Gastrocnemius medialis (tissue), 4 donors: ENCODE measurements around the gene PRX. TPM values are rescaled to one million over a fixed set of nuclear protein-coding genes. Genes with fewer than 3 reads are reported as not detected.

Experiments used
- ATAC-seq, 2 donors: fragments of 150-250 bp; one replicate each; pipeline ENCODE4 v1.9.1; 2016
- DNase-seq, 2 donors: peaks; one replicate each; pipeline ENCODE4 v3.0.0-alpha.2; 2019
- H3K27ac ChIP-seq, 4 donors: fragments of 200-600 bp; sonication (generic); 1 replicate in 1 of 4; 2 replicates in 3 of 4; pipeline ENCODE4 v1.5.1; 2016 to 2018; ENCODE audit warnings: mild to moderate bottlenecking in 2 of 4, moderate library complexity in 1 of 4
- H3K27me3 ChIP-seq, 3 donors: fragments of 200-600 bp; sonication (generic) in 2 of 3; 1 replicate in 1 of 3; 2 replicates in 2 of 3; pipeline versions ENCODE4 v1.5.1 to v1.6.0; 2016 to 2019; ENCODE audit warnings: mild to moderate bottlenecking in 1 of 3, moderate library complexity in 1 of 3
- H3K36me3 ChIP-seq, 2 donors: fragments of 200-600 bp; sonication (generic) in 1 of 2; one replicate each; pipeline ENCODE4 v1.5.1; 2017 to 2018
- H3K4me1 ChIP-seq, 2 donors: fragments of 200-600 bp; sonication (generic) in 1 of 2; one replicate each; pipeline ENCODE4 v1.5.1; 2016 to 2017; ENCODE audit warnings: mild to moderate bottlenecking in 2 of 2
- H3K4me3 ChIP-seq, 4 donors: fragments of 200-600 bp; sonication (generic) in 3 of 4; 1 replicate in 1 of 4; 2 replicates in 3 of 4; pipeline ENCODE4 v1.5.1; 2016 to 2019; ENCODE audit warnings: mild to moderate bottlenecking in 2 of 4
- H3K9me3 ChIP-seq, 3 donors: fragments of 200-600 bp; sonication (generic) in 2 of 3; 1 replicate in 1 of 3; 2 replicates in 2 of 3; pipeline ENCODE4 v1.5.1; 2016 to 2019
- POLR2A ChIP-seq, 2 donors: fragments of 450-650 bp; IDR thresholded peaks; one replicate each; pipeline ENCODE4 v1.6.1; 2017; ENCODE audit warnings: antibody characterized with exemption in 2 of 2, mild to moderate bottlenecking in 2 of 2, moderate library complexity in 2 of 2
- in situ Hi-C, 4 donors: fragments of 200-750 bp; cut with MboI; loops; one replicate each; pipeline versions ENCODE4 v1.15.0 to v1.8.0; 2017; ENCODE audit warnings: low sequenced_read_pairs in 4 of 4
- intact Hi-C: fragments of 100-400 bp; cut with DNase I; formaldehyde crosslinking; loops from one replicate; pipeline ENCODE4 v1.15.1; 2023; ENCODE audit warnings: low total_unique reads
- total RNA-seq, 4 donors: library from RNA; depleted of rRNA; stranded (reverse); fragments of >200 nt; gene quantifications; one replicate each; pipeline versions ENCODE4 v1.1.0 to v1.2.3, GENCODE V29; 2016
- TF ChIP-seq, protein P1 (sequence below), 5 experiments: fragments of 450-650 bp in 3 of 5; fragments of 200-600 bp in 2 of 5; sonication (generic) in 2 of 5; IDR thresholded peaks in 4 of 5; conservative IDR thresholded peaks in 1 of 5; 1 replicate in 4 of 5; 2 replicates in 1 of 5; pipeline ENCODE4 v1.5.1; 2016 to 2019; ENCODE audit warnings: antibody characterized with exemption in 5 of 5, mild to moderate bottlenecking in 3 of 5, moderate library complexity in 3 of 5

Gene PRX
- total RNA-seq, 4 donors from 2014 or later, result 2.4 to 4.2 (median 3.2) TPM

DNA sequence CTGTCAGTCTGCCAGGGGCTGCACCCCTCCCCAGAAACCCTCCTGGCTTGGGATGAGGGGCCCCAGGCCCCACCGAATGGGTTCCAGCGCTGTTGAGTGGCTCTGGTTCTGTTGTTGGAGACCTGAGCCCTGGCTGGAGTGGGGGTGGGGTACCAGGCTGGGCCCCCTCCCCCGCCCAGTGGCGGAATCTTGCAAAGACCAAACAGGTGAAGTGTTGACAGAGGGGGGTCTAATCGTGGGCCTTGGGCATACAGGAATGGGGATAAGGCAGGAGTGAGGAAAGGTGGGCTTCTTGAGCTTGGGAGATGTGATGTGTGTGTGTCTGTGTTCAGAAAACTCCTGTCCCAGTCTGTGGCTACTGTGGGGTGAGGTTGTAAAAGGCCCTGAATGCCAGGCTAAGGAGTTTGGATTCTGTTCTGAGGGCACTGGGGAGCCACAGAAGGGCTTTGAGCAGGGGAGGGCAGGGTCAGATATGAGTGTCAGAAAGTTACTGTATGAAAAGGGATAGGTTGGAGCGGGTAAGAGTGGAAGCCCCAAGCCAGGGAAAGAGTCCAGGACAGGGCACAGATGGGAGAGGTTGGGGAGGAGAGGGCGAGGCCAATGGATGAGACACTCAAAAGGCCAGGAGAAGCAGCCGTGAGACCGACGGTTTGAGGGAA, 23.0 kb downstream of the PRX start, which contains the start of gene HIPK4:
Gene HIPK4, minus strand, starts transcription at position 98 of the 659 bp plus-strand sequence. CDS start 279 bp downstream, outside the sequence.
- Histone ChIP-seq H3K27me3 (no peaks in the 10 kb centered on the region), H3K36me3 (no peaks in the 10 kb centered on the region), H3K9me3 (no peaks in the 10 kb centered on the region), H3K4me3 (no peak within 1 kb of the TSS), H3K27ac (no peak within 1 kb of the TSS), H3K4me1 (no peaks in the 10 kb centered on the region)
- TF ChIP-seq, protein P1, sequence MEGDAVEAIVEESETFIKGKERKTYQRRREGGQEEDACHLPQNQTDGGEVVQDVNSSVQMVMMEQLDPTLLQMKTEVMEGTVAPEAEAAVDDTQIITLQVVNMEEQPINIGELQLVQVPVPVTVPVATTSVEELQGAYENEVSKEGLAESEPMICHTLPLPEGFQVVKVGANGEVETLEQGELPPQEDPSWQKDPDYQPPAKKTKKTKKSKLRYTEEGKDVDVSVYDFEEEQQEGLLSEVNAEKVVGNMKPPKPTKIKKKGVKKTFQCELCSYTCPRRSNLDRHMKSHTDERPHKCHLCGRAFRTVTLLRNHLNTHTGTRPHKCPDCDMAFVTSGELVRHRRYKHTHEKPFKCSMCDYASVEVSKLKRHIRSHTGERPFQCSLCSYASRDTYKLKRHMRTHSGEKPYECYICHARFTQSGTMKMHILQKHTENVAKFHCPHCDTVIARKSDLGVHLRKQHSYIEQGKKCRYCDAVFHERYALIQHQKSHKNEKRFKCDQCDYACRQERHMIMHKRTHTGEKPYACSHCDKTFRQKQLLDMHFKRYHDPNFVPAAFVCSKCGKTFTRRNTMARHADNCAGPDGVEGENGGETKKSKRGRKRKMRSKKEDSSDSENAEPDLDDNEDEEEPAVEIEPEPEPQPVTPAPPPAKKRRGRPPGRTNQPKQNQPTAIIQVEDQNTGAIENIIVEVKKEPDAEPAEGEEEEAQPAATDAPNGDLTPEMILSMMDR (IDR thresholded peaks at IDR 0.05 in 4 of 5, conservative IDR thresholded peaks at IDR 0.05 in 1 of 5), result no peak
- TF ChIP-seq POLR2A (IDR thresholded peaks at IDR 0.05), result no peak
- no peak for DNase-seq
- in situ Hi-C loops (loop anchor here in 1 of 4 donors (25.0 kb wide), 1 partner anchor 1372 kb away; the partner anchor contains the start of gene CEACAM6), intact Hi-C loops (no loop called here)
- ATAC-seq, result no peak

DNA sequence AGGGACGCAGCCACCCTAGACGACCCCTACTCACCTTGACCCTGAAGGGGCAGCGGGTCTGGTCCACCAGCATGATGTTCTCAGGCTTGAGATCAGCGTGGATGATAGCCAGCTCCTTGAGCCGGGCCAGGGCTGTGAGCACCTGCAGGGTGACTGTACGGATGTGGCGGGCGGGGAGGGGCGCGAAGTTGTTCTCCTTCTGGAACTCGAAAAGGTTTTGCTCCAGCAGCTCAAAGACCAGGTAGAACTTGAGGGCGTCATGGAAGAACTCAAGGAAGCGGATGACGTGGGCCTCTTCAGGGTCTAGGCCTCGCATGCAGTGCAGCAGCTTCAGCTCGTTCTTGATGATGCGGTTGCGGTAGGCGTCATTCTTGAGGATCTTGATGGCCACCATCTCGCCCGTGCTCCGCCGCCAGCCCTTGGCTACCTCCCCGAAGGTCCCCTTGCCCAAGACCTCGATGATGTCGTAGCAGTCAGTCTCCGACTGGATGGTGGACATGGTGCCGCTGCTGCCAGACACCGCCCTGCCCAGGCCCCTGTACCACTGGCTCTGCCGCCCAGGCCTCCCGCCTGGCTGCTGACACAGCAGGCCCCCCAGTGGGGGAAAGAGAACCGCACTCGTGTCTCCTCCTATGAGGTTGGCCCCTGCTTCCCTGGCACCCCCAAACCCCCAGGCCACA, 23.6 kb downstream of the PRX start:
- Histone ChIP-seq H3K4me1 (no peaks in the 10 kb centered on the region), H3K4me3 (no peak overlapping the region), H3K9me3 (no peaks in the 10 kb centered on the region), H3K27me3 (no peaks in the 10 kb centered on the region), H3K27ac (no peak overlapping the region), H3K36me3 (no peaks in the 10 kb centered on the region)
- no peak for TF ChIP-seq POLR2A (IDR thresholded peaks at IDR 0.05)
- TF ChIP-seq, protein P1 (IDR thresholded peaks at IDR 0.05 in 4 of 5, conservative IDR thresholded peaks at IDR 0.05 in 1 of 5), result no peak
- ATAC-seq, result no peak
- in situ Hi-C loops (loop anchor here in 1 of 4 donors (25.0 kb wide), 1 partner anchor 1373 kb away; the partner anchor contains the start of gene CEACAM6), intact Hi-C loops (no loop called here)
- no peak for DNase-seq

GRCh38 chr19:40388481-40388880, 24.7 kb downstream of the PRX start:
- Histone ChIP-seq H3K27me3 (no peaks in the 10 kb centered on the region), H3K36me3 (no peaks in the 10 kb centered on the region), H3K27ac (no peak overlapping the region), H3K4me1 (no peaks in the 10 kb centered on the region), H3K4me3 (no peak overlapping the region), H3K9me3 (no peaks in the 10 kb centered on the region)
- TF ChIP-seq POLR2A (IDR thresholded peaks at IDR 0.05), result no peak
- TF ChIP-seq, protein P1 (IDR thresholded peaks at IDR 0.05 in 4 of 5, conservative IDR thresholded peaks at IDR 0.05 in 1 of 5), result no peak
- intact Hi-C loops (no loop called here), in situ Hi-C loops (loop anchor here in 1 of 4 donors (25.0 kb wide), 1 partner anchor 1374 kb away; the partner anchor contains the start of gene CEACAM6)
- ATAC-seq (no peak), DNase-seq (no peak)

DNA sequence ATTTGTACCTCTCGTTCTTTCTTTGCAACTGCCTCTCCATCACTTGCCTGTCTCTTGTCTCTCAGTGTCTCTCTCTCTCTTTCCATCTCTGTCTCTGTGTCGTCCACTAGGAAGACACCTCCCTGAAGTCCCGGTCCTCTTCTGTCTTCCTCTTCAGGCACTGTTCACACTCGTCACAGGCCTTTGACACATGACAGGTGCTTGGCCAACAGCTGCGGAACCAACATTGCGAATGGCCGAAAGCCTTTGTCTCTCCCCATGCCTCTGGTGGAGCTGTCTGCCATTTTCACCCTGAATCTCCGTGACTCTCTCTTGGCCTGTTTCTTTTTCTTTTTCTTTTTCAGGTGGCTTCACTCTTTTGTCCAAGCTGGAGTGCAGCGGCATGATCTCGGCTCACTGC, 26.0 kb downstream of the PRX start:
- TF ChIP-seq, protein P1 (IDR thresholded peaks at IDR 0.05 in 4 of 5, conservative IDR thresholded peaks at IDR 0.05 in 1 of 5), result no peak
- TF ChIP-seq POLR2A (IDR thresholded peaks at IDR 0.05), result no peak
- Histone ChIP-seq H3K4me1 (no peaks in the 10 kb centered on the region), H3K27ac (no peak overlapping the region), H3K9me3 (no peaks in the 10 kb centered on the region), H3K27me3 (no peaks in the 10 kb centered on the region), H3K36me3 (no peaks in the 10 kb centered on the region), H3K4me3 (no peak overlapping the region)
- DNase-seq, result no peak
- ATAC-seq, result no peak
- intact Hi-C loops (no loop called here), in situ Hi-C loops (loop anchor here in 1 of 4 donors (25.0 kb wide), 1 partner anchor 1375 kb away; the partner anchor contains the start of gene CEACAM6)
